HG03139 (cell line): ENCODE data around the gene XAB2.

ENCODE experiments used
- ATAC-seq: cut with Tn5 transposase; IDR thresholded peaks from one replicate; pipeline ENCODE4 v1.9.1; 2021; ENCODE audit not compliant: unreplicated experiment

XAB2 gene

DNA sequence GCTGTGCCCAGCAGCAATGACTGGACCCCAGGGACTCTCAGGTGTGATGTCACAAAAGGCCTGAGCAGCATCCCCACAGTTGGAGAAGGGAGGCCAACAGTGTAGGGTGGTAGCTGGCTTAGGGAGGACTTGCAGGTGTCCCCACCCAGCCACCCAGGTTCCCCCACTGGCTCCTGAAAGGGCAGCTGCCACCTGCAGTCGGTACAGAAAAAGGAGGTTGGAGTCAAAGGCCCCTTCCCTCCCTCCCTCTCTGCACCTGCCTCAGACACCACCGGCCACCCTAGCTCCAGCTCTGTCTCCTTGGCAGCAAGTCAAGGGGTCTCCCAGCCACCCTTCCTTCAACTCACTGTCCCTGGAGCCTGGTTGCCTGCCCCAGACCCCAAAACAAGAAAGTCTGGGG lies 4.4 kb upstream of the XAB2 start, which contains the start of gene PCP2:
Gene PCP2, minus strand, starts transcription at position 22 of the 400 bp plus-strand sequence. CDS start 262 bp downstream, outside the sequence.
- ATAC-seq, result no peak

DNA sequence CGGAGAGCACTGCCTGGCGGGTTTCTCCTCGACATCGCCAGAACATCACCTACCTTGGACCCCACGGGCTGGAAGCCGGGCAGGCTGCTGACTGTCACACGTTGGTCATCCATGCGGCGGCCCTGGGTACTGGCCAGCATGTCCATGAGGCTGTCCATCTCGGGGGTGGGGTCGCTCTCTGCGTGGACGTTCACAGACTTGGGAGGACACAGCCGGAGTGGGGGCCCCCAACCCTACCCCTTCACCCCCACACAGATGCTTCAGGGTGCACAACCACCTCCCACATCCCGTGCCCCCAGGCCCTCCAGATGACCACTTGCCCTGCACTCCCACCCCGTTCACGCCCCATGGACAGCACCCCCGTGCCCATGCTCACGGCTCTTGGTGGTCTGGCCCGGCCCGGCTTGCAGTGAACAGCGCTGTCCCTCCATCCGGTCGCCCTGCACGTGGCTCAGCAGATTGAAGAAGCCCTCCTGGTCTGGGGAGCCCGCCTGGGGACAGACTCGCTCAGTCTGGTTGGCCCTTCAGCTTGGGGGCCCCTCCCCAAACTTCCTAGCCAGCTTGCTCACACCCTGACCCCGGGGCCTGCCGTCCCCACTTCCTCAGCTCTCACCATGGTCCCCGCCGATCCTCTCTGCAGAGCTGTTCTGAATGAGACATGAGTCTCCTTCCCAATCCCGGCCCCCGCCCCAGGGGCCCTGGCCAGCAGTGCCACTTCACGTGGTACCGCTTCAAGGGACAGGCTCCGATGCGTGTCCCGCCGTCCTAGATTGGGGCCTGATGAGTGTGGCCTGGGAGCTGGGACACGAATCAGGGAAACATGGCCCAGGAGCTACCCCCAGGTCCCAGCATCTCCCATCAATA lies 3.2 kb upstream of the XAB2 start:
- ATAC-seq, result no peak

DNA sequence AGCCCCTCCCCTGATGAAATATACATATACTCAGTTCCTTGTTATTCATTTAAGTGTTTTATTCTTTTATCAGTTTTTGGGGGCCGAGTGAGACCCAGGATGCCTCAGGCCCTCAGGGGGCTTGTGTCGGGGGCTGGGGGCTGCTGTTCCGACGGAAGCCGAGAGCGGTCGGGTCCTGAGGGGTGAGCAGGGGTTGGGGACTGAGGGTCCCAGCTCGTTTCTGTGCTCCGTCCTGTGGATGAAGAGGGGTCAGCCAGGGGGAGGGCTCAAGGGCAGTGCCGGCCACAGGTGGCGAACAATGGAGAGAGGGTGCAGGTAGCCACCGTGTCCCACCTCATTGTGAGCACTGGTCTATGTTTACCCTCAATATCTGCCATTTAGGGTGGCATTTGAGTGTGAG lies 2.2 kb upstream of the XAB2 start:
- ATAC-seq, result no peak

DNA sequence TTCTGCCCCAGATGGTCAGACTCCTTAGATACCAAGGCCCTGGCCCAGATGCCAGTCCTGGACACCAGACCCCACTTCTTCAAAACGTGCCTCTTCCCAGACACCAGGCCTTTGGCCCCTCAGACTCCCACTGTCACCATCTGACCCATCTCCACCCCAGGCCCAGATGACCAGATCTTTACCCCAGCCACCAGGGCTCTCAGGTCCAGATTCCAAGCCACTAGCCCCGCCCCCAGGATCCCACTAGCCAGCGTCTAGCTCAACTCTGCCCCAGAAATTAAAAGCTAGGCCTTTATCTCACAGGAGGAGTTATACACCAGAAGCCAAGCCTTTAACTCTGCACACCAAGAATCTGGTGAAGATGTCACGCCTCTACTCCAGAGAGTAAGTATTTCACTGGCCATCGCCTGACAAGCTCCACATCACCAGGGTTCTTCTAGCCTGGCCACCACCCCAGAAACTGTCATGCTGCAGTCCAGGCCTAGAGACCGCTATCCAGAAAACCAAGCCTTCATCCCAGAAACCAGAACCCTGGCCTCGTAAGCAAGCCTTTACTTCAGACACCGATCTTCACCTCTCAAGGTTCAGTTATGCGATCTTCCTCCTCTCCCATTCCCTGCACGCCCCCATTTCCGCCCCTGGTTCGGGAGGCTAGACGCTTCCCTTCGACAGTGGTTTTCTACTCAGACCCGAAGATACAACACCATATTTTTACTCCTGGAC lies 595 bp downstream of the XAB2 start:
- ATAC-seq, result no peak

DNA sequence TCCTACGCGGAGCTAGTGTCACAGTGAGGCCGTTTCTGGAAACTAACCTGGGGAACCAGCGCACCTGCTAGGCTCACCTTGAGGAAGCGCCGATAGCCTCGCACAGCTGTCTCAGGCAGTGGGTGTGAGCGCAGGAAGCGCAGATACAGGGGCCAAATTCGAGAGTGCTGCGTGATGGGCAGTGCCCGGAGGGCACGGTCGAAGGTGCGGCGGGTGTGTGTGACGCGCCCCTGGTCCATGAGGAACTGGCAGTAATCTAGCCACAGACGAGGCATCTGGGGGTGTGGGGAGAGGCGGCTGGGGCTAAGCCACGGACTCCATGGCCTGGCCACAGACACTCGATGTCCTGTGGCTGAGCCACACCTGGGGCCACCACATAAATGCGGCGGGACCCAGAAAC lies 2.2 kb downstream of the XAB2 start:
- ATAC-seq, result no peak

DNA sequence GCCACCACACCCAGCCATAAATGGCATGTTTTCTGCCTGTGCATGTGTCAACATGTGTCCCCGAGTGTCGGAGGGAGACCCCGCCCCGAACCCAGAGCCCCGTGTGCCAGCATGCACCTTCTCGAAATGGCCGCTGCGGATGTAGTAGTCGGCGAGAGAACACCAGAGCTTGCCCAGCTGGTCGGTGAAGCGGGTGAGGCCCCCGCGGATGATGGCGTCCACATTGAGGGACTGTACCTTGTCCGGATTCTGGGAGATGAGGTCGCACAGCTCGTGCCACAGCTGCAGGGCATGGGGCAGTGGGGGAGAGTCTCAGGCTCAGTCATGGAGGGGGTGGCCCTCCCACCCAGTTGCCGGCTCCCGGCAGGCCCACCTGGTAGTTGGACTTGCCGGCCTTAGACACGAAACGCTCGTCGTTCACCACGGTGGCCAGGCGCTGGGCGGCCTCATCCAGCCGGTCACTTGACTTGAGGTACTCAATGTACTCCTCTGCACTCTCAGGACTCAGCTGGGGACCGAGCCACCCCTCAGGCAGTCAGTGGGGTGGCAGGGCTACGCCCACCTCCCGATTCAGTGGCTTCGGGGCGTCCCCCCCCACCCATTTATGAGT lies 3.5 kb downstream of the XAB2 start:
- ATAC-seq, result no peak

DNA sequence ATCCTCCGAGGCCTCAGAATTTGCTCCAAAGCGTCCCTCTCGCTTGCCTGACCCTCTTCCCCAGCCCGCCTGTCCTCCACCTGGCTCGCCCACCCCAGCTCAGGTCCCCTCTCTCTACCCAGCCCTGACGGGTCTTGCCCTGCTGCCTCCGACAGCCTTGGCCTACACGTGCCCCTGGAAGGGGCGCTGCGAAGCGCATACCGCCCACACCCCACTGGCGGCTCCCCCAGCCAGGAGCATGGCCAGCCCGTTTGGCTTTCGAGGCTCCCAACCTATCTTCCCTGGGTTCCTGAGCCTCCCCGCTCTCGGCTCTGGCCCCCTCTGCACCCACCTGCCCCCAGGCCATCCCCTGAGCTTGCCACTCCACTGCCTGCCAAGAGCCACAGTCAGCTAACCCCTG lies 4.5 kb downstream of the XAB2 start:
- no peak for ATAC-seq

DNA sequence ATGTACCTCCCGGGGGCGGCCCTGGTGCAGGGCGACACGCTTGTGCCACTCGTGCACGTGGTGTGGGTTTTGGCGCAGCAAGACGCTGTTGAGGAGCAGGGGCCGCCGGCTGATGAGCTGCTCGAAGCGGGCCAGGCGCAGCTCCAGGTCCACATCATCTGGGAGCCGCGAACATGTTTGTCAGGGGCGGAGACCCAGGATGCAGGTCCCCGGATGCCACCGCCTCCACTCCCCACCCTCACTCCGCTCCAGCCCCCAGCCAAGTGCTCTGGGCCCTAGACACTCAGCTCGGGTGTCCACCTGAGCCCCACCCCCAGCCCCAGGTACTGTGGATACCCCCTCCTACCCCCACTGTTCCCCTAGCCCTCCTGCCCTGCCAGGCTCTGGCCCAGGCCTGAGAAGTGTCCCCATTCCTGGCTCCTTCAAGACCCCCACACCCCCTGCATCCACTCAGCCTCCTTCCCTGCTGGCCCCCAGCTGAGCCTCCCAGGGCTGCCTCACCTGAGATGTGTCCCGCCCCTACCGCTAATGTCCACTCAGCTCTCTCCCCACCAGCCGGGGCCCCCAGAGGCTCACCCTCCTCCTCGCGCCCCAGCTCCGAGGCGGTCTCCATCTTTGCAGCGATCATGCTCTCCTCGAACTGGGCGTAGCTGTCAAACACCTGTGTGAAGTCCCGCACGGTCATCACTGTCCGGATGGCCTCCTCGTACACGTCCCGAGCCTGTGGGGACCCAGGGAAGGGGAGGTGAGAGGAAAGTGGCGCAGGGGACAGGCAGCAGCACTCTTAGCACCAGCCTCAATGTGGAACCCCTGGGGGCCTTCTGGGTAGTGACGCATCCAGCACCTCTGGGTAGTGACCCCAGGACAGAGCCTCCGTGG lies 5.4 kb downstream of the XAB2 start:
- ATAC-seq, result no peak

DNA sequence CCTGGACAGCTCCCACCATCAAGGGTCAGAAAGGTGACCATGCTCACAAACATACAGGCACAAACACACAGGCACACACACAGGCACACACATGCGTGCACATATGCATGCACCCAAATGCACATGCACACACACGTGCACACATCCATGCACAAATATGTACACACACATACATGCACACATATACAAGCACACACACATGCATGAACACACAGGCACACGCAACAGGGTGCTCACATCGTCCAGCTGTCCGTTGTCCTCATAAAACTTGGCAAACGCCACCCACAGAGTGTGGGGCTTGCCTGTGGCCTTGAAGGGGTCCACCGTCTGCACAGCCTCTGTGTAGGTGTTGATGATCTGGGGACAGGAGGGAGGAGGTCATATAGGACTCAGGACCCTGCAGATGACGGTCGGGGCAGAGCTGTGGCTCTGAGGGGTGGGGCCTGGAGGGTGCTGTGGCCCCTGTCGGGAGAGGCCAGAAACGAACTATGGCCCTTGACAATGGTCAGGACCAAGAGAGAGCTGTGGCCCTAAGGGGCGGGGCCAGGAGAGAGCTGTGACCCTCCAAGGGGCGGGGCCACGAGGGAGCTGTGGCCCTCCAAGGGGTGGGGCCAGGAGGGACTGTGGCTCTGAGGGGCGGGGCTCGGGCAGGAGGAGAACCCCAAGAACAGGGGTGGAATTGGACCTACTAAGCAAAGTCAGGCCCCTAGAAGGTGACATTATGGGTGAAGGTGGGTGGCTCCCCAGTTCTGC lies 6.2 kb downstream of the XAB2 start:
- ATAC-seq, result no peak

DNA sequence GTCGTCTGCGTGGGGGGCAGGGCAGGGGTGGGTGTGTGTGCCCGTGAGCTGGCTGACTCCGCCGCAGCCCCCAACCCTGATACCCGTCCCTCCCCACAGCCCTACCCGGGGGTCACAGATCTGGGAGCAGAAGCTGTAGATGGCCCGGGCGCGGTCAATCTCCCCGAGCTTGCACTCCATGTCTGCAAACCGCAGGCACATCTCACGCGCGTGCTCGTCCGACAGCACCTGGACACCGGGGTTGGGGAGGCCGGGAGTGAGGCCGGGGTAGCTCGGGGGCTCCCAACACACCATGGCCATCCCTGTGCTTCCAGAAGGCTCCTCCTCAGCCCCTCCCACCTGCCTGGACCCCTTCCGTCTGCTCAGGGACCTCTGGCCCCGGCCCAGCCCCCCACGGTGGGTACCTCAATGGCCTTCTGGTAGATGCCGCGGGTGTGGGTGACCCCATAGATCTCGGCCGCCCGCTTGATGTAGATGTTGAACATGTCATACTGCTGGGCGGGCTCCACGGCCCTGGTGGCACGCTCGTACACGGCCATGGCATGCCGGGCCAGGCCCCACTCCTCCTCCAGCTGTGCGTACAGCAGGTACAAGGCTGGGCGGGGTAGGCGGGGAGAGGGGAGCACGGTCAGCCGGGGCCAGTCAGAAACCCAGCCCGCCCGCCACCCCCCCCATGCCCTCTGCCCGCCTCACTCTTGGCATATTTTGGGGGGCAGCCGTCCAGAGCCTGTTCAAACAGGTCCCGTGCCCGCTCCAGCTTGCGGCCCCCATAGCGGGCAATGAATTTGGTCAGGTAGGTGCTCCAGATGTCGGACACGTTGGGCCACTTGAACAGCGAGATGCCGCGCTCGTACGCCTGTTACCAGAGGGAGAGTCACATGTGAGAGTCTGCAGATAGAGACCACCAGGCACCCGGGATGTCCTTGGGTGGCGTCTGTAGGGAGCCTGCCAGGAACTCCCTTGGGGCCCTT lies 8.6 kb downstream of the XAB2 start:
- ATAC-seq, result no peak

DNA sequence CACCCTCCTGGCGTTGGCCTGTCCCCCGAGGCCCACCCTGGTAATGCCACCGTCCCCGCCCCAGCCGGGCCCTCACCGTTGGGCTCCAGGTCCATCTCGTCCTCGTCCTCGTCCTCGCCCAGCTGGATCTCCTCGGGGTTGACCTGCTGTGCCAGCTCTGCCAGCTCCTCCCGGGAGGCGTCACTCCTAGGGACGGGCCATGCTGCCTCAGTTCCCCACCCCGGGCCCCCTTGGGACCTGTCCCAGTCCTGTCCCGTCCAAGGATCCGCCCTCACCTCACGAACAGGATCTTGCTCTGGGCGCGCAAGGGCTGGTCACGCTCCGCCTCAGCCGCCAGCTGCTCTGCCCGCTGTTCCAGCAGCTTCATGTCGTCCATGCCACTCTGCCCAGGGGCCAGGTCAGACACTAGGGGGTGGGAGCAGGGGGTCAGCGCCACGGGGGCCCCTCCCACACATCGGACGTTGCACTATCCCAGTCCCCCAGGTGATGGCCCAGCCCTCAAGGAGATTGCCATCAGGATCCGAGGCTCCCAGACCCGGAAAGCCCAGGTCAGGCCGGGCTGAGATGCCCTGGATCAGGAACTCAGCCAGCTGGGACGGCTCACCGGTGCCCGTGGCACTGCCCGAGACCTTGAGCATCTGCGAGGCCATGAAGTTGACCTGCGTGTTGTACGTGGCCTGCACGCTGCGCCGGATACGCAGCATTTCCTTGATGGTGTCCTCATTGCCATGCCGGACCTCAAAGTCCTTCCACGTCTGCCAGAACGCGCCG lies 9.5 kb downstream of the XAB2 start:
- no peak for ATAC-seq

DNA sequence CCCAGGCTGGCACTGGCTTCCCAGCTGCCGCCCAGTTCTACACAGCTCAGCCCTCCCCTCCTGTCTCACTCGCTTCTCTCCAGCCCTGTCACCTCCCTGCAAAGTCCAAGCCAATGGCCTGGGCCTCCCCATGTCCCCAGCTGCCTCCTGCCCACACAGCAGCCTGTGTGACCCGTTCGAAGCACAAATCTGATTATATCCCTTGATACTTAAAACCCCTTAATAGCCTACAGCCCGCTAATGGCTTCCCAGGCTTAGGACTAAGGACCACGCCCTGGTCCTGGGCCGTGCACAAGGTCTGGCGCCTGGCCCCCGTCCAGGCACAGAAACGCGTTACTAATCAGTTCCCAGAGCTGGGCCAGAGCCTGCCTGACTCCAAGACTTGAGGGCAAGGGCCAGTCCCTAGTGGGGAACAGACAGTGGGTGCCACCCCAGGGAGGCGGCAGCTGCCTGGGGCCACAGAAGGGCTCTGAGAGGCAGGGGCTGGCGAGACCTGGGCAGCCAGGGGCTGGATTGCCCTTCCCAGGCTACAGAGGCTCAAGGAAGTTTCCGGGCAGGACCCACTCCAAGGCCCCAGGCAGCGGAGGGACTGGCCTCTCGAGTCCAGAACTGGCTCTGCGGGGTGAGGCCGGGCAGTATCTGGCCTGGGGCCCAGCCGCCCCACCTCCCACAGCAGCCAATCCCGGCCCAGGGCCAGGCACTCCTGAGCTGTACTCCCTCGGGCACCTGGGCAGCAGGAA lies 10.4 kb downstream of the XAB2 start:
- ATAC-seq, result no peak

DNA sequence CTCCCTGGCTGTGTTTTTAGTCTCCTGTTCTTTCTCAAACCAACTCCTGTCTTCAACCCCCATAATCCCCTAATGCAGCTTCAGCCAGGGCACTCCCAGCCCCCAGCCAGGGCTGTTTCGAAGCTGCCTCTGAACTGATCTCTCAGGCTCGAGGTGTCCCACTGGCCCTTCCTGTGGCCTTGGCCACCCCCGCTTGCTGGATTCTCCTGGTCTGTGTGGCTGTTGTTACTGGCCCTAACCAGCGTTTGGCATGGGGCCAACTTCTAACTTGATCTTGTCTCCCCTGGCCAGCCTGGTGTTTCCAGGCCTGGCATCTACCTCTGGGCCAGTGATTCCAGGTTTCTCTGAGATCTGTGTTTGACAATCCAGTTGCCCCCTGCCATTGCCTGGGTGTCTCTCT lies 11.0 kb downstream of the XAB2 start:
- ATAC-seq, result no peak

DNA sequence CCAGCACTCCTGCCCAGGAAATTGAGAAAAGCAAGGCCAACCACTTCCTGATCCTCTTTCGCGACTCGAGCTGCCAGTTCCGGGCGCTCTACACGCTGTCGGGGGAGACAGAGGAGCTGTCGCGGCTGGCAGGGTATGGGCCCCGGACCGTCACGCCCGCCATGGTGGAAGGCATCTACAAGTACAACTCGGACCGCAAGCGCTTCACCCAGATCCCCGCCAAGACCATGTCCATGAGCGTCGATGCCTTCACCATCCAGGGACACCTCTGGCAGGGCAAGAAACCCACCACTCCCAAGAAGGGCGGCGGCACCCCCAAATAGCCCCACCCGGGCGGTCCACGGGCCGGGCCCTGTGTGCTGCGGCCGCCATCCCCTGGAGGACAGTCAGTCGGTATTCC lies 11.6 kb downstream of the XAB2 start:
- no peak for ATAC-seq

DNA sequence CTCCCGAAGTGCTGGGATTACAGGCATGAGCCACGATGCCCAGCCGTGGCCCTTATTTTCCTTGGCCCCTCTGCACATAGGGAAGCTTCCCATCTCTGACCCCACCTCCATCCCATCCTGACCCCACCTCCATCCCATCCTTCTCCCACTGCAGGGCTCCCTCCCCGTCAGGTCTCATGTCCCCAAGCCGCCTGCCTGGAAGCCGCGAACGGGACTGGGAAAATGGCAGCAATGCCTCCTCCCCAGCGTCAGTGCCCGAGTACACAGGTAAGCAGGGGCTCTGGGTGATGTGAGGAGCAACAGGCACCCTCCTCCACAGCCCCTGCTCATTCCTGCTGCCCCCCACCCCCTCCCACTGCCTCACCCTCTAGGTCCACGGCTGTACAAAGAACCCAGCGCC lies 12.2 kb downstream of the XAB2 start:
- ATAC-seq, result no peak

DNA sequence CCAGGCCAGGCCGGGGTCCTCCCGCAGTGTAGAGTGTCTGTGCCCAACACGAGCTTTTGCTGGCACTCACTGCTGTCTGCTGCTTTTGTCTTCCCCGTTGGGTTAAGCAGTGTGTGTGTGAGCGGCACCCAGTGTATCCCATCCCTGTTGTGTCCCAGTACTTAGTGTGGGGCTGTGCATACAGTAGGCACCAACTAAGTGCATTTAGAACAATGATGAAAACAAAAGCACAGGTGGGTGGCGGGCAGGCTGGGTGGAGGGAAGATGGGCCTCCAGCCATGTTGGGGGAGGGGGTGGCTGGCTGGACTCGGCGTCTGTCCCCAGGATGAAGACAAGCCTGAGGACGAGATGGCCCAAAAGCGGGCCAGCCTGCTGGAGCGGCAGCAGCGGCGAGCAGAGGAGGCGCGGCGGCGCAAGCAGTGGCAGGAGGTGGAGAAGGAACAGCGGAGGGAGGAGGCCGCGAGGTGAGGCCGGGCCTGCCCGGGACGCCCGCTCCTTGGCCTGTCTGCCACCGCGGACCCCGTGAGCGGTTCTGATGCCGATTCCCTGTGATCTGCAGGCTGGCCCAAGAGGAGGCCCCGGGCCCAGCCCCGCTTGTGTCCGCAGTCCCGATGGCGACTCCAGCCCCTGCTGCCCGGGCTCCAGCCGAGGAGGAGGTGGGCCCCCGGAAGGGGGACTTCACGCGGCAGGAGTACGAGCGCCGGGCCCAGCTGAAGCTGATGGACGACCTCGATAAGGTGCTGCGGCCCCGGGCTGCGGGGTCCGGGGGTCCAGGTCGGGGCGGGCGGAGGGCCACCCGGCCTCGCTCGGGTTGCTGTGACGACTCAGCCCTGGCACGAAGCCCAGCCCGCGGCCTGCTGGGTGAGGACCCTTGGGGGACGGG lies 14.2 kb downstream of the XAB2 start:
- ATAC-seq, result no peak
